ENCODE data around the gene UQCC2.

The UQCC2 gene

DNA sequence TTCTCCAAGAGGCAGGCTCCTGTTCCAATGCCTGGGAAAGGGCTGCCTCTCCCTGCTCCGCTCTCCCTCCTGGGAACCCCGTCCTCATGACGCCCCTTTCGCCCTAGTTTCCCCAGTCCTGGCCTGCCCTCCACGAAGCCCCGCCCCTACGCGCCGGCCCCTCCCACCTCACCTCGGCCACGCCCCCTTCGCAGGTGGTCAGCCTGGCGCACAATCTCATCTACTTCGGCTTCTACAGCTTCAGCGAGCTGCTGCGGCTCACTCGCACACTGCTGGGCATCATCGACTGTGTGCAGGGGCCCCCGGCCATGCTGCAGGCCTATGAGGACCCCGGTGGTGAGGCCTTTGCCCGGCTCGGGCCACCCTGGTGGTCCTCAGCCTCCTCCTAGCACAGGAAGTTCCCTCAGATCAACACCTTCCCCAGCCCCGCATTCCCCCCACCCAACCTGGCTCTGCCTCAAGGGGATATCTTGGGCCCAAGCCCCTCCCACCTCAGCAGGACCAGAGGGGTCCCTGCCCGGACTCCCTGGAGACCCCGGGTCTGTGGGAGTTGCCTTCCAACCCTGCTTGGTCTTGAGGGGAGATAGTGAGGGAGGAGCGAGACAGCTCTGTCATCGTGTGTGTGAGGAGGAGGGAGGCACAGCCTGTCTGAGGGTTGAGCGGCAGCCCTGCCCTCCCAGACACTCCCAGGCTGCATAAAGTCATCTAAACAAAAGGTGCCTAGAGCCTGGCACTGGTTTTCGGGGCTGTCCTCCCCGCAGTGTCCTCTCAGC lies 40.3 kb downstream of the UQCC2 start:
- DNase-seq: no peak

DNA sequence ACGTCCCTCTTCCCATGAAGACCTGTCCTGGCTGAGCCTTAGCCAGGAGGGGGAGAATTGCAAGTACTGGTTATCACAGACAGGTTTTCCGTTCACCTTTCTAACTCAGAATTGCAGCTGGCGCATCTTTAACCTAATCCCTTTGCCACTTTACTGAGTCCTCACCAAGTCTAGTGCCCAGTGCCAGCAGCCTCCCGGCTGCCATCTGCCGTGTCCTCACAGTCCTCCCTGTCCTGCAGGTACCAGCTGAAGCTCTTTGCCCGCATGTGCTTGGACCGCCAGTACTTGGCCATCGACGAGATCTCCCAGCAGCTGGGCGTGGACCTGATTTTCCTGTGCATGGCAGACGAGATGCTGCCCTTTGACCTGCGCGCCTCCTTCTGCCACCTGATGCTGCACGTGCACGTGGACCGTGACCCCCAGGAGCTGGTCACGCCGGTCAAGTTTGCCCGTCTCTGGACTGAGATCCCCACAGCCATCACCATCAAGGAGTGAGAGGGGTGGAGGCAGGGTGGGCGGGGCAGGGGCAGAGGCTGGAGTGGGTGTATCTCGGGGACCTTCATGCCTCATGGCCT lies 41.3 kb downstream of the UQCC2 start:
- no peak for DNase-seq

DNA sequence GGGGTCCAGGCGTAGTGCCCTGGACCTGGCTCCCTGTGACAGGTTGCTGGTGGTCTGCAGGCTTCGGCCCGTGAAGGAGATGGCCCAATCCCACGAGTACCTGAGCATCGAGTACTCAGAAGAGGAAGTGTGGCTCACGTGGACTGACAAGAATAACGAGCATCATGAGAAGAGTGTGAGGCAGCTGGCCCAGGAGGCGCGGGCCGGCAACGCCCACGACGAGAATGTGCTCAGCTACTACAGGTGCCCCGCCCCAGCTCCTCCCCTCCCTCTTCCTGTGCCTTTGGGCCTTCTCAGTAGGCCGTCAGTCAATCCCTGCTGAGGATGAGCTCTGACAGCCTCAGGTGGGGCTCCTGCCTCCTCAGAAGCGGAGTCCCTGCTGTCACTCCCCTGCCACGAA lies 42.6 kb downstream of the UQCC2 start:
- peak; percentile 75 for DNase-seq

DNA sequence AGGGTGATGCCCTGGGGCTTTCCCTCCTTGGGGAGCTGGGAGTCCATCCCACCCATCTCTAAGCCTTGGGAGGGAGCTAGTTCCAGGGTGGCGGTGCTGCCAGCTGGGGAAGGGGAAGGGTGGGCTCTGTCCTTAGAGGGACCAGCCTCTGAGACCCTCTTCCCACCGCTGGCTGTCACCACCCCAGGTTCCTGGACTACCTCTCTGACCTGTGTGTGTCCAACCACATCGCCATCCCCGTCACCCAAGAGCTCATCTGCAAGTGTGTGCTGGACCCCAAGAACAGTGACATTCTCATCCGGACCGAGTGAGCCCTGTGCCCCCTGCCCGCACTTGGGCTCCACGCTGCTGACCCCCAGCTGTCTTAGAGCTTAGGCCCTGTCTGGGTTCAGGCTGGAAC lies 43.2 kb downstream of the UQCC2 start:
- DNase-seq: no peak

DNA sequence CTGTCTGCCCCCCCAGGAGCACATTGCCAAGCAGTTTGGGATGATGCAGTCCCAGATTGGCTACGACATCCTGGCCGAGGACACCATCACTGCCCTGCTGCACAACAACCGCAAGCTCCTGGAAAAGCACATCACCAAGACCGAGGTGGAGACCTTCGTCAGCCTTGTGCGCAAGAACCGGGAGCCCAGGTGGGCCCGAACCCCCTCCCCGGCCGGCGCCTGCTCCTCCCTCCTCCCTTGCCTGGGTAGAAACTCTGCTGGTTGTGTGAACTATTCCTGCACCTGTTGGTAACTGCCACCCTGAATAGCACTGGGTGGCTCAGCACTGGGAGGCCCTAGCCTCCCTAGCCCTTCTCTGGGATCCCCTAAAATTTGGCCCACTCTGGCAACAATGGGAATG lies 43.7 kb downstream of the UQCC2 start:
- DNase-seq: no peak

DNA sequence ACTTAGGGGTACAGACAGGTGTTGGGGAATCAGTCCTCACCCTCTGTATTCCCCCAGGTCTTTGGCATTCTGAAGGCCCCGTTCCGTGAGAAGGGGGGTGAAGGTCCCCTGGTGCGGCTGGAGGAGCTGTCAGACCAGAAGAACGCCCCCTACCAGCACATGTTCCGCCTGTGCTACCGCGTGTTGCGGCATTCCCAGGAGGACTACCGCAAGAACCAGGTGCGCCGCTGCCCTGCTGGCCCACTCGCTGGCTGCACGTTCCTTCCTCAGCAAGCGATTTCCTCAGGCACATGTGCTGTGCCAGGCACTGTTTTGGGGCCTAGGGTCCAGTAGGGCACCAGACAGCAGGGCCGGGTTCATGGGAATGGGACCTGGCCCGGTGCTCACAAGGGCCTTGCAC lies 44.4 kb downstream of the UQCC2 start:
- no peak for DNase-seq

DNA sequence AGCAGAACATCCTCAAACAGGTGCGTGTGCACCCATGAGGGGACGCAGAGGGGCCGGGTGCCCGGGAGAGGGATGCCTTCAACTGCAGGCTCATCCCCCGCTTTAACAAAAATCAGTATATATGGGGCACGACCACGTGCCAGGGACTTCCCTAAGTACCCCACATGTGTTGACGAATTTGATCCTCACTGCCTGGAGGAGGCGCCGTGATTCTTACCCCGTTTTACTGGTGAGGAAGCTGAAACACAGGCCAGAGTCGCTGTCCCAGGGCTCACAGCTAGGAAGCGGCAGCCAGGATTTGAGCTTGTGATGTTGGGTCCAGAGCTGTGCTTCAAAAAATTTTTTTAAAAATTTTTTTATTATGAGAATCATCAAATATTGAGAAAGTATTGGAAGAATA lies 45.5 kb downstream of the UQCC2 start:
- no peak for DNase-seq

DNA sequence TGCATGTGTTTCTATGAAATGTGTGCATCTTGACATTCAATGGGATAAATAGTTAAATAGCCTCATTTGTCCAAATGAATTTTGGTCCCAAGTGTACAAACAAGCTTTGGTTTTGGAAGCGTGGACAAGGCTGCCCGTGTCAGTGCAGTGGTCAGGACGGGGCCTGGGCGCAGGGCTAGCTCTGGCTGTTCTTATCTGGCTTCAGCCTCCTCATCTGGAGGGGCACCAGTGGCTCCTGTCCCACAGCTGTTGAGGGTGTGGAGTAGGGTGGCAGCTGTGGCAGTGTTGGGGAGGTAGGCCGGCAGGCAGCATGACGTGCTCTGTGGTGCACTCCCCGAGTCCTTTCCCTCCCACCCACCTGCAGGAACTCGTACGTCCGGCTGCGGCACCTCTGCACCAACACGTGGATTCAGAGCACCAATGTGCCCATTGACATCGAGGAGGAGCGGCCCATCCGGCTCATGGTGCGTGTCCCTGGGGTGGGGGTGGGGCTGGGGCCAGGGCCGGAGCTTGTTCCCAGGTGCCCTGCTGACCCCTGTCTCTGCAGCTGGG lies 46.9 kb downstream of the UQCC2 start:
- DNase-seq: no peak

DNA sequence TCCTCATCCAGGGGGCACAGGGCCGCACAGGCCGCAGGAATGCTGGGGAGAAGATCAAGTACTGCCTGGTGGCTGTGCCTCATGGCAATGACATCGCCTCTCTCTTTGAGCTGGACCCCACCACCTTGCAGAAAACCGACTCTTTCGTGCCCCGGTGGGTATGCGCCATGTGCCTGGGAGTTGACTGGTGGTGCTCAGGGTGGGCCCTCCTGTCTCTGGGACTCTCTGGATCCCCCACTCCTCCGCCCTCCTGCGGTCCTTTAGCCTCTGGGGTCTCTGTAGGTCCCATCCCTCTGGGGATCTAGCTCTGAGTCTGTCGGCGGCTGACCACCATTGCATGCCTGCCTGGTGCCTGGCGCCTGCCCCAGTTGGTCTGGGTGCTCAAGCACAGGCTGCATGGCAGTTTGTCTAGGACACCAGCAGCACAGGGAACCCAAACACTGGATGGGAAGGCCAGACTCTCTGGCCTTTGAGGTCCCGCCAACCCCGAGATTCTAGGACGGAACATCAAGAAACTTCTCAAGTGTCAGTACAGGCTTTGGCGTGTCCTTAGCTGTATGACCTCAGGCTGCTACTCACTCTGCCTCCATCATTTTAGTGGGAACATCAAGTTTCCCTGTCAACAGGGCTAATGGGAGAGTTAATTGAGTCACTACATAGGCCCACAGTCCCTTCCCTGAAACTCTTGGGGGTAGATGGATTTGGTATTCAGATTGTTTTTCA lies 47.6 kb downstream of the UQCC2 start:
- DNase-seq: no peak

DNA sequence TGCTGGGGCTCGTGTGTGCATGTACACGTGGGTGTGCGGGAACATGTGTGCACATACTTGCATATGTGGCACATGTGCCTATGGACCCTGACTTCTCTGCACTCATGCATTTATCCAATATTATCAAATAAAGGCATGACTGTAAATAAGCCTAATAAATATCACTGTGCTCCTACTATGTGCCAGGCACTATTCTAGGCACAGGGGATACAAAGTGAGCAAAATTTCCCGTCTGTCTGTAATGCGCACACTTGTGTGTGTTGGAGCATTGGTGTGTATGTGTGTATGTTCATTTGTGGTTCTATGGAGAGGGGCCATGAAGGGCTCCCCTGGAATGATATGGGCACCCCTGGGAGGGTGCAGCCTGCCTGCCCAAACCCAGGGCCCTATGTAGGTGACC lies 48.5 kb downstream of the UQCC2 start:
- DNase-seq: no peak

DNA sequence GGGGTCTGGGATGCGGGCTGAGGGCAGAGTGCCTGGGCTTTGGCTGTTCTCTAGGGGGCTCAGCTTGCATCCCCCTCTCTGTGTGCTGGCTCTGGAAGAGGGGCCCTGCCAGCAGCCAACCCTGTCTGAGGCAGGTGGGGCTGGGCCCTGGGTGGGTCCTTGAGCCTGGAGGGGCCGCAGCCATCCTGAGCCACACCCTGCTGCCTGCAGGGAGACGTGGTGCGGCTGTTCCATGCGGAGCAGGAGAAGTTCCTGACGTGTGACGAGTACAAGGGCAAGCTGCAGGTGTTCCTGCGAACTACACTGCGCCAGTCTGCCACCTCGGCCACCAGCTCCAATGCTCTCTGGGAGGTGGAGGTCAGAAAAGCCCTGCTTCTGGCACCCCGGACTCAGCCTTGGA lies 49.2 kb downstream of the UQCC2 start:
- no peak for DNase-seq

DNA sequence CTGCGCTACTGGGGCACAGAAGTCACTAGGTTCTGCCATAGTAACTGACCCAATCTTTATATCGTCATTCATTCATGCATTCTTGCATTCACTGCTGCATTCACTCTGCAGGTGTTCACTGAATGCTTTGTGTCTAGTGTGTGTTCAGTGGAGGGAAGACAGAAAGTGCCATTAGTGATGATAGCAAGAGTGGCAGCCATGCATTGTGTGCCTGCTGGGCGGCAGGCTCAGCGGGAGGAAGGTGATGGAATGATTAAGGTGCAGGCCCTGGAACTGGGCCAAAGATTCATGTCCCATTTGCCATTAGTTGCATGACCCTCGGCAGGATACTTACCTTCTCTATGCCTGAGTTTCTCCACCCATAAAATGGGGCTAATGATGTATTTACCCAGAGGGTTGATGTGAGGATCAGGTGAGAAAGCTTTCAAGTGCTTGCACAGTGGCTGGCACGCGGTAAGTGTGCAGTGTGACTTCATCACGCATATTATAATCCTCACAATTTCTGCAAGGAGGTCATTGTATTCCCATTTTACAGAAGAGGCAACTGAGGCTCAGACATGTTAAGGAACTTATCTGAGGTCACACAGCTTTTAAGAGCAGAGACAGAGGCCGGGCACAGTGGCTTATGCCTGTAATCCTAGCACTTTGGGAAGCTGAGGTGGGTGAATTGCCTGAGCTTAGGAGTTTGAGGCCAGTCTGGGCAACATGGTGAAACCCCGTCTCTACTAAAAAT lies 50.2 kb downstream of the UQCC2 start:
- no peak for DNase-seq

DNA sequence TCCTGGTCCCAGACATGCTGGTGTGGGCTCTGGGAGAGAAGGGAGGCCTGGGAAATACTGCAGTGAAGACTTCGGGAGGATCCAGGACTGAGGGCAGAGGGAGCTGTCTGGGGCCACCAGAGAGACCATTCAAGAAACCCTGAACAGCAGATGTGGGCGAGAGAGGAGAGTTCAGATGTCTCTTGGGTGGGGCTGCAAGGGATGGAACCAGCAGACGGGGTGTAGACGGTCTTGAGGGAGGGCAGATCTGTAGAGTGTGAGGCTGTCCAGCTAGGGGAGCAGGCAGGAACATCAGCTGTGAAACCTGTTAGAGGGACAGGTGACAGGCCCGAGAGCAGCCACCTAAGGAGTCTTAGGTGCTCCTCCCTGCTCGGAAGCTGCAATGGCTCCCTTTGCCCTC lies 51.5 kb downstream of the UQCC2 start:
- DNase-seq: no peak

DNA sequence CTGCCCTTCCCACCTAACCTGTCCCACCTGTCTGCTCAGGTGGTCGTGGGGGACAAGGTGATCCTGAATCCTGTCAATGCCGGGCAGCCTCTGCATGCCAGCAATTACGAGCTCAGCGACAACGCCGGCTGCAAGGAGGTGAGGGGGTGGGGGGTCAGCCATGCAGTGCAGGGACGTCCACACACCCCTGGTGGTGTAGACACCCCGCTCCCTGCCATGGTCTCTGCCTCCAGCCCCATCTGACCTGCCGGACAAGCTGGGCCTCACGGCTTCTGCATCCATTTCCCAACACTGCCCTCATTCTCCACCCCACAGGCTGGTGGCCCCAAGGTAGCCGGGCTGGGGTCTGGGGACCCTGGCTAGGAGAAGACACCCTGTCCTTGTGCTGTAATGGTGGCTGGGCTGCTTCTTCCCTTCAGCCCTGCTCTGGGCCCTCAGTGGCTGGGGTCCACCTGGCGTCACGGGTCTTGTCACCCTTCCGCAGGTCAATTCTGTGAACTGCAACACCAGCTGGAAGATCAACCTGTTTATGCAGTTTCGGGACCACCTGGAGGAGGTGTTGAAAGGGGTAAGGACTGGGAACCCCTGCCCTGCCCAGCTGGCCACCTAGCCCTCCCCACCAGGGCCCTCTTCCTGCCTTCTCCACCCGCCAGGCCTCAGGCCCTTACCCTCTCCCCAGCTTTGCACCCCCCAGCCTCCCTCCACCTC lies 52.4 kb downstream of the UQCC2 start:
- no peak for DNase-seq

DNA sequence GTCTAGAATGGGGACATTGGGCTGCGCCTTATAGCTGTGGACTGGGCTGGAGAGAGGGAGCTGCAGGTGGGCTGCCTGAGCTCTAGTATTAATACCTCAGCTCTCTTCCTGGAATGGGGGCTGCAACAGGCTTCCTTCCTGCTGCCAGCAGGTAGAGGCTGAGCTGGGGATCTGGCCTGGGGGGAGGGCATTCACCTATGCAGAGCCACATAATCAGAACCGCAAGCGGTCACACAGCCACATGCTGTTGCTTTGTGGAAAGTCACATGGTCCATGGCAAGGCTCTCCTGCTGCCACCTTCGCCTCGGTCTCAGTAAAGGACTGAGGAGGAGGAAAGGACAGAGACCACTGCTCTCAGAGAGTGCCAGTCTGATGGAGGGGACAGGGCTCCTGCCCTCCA lies 54.7 kb downstream of the UQCC2 start:
- no peak for DNase-seq

DNA sequence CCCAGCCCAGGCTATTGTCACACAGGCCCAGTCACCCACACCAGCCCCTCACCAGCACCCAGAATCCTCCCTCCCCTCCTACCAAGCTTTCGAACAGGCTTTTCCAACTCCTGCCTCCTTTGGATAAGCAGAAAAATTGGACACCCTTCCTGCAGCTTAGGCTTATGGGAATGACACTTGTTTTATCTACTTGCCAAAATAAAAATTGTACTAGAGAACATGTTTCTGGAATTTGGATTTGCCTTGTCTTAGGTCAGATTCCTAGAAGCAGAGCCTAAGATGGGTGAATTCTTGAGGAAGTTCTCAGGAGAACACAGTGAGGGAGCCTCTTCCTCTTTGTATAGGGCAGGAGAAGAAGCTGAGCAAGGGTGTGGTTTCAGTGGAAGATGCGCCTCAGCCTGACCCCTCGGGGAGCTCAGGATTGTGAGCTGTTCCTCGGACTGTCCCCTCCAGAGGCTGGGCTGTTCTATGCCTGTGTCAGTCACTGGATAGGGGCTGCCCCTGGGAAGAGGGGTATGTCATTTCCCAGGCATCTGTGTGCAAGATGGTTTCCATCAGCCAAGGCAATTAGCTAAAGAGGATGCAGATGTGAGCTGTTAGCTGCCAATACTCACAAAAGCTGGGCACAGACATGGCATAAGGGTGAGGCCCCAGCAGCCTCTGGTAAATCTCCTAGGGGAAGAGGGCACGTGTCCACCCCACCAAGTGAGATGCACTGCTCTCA lies 56.5 kb downstream of the UQCC2 start:
- no peak for DNase-seq

DNA sequence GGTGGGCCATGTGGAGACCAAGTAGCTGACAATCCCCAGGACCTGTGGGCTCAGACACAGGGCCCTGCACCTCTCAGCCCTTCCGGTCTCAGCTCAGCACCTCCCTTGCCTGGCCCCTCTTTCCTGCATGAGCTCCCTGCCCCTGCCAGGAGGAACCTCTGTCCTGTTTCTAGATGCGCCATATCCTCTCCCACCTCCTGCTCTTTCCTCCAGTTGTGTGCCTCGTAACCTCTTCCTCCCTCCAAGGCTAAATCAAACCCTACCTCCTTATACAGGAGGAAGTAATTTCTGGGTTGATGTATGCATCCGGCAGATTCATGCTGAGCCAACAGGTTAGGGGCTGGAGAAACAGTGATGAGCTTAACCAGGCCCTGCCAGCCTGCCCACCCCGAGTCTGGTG lies 59.5 kb downstream of the UQCC2 start:
- DNase-seq: no peak

DNA sequence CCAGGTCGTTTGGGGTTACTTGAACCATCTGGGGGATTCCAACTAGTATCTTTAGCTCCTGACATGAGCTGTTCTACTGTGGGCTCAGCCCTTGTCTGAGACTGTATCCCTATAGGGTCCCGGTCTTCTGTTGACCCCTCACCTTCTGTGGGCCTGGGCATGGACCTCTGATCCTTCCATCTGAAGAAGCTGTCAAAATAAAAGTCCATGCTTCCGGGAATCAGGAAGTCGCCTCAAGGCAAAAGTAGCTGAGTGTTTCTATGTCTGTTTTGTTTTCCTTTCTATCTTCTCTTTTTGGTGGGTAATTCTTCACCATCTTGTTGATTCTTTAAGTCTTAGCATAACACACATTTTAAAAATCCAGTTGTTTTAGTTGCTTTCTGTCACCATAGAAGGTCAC lies 60.1 kb downstream of the UQCC2 start:
- no peak for DNase-seq
